ENCODE data around the gene PKIG.

- TF ChIP-seq CTCF (IDR thresholded peaks at IDR 0.05) = no peak
- TF ChIP-seq POLR2A (IDR thresholded peaks at IDR 0.05) = no peak
These were observed 43.9 kb downstream of the PKIG start for GRCh38 chr20:44626278-44626677.

Data from heart left ventricle (tissue), 13 donors.